Hepatocyte (in vitro differentiated cells): ENCODE data around the gene PHF2. TPM values are rescaled to one million over a fixed set of nuclear protein-coding genes. Genes with fewer than 3 reads are reported as not detected.

ENCODE experiments used
- DNase-seq: peaks from one replicate; pipeline ENCODE4 v3.0.0-alpha.2; 2016; ENCODE audit warnings: low spot score
- H2AFZ ChIP-seq: fragments of 200-600 bp; sonication (generic); 2 replicates; pipeline ENCODE4 v1.6.0; 2016; ENCODE audit warnings: antibody characterized with exemption, mild to moderate bottlenecking
- H3K27ac ChIP-seq: fragments of 200-600 bp; sonication (generic); 2 replicates; pipeline ENCODE4 v1.5.1; 2016; ENCODE audit warnings: mild to moderate bottlenecking
- H3K27me3 ChIP-seq: fragments of 200-600 bp; sonication (generic); 2 replicates; pipeline ENCODE4 v1.6.1; 2016
- H3K36me3 ChIP-seq: fragments of 200-600 bp; sonication (generic); replicated peaks from 2 replicates; pipeline ENCODE4 v1.5.1; 2016; ENCODE audit warnings: low read depth; ENCODE audit not compliant: insufficient read depth
- H3K4me1 ChIP-seq: fragments of 200-600 bp; sonication (generic); 2 replicates; pipeline ENCODE4 v1.5.1; 2016; ENCODE audit warnings: mild to moderate bottlenecking, moderate library complexity; ENCODE audit not compliant: insufficient read depth
- H3K4me2 ChIP-seq: fragments of 200-600 bp; sonication (generic); 2 replicates; pipeline ENCODE4 v1.6.0; 2016
- H3K4me3 ChIP-seq: fragments of 200-600 bp; sonication (generic); 2 replicates; pipeline ENCODE4 v1.5.1; 2016; ENCODE audit warnings: mild to moderate bottlenecking
- H3K79me2 ChIP-seq: fragments of 200-600 bp; sonication (generic); 2 replicates; pipeline ENCODE4 v1.6.0; 2017; ENCODE audit warnings: mild to moderate bottlenecking
- H3K9me2 ChIP-seq: fragments of 200-600 bp; sonication (generic); replicated peaks from 2 replicates; pipeline ENCODE4 v1.6.0; 2017; ENCODE audit warnings: mild to moderate bottlenecking; ENCODE audit not compliant: insufficient read depth
- H3K9me3 ChIP-seq: fragments of 200-600 bp; sonication (generic); 2 replicates; pipeline ENCODE4 v1.5.1; 2016; ENCODE audit warnings: low read depth, mild to moderate bottlenecking
- H4K20me1 ChIP-seq: fragments of 200-600 bp; sonication (generic); 2 replicates; pipeline ENCODE4 v1.6.0; 2016; ENCODE audit warnings: mild to moderate bottlenecking; ENCODE audit not compliant: insufficient read depth, poor library complexity, severe bottlenecking
- CTCF ChIP-seq: fragments of 200-600 bp; sonication (generic); IDR thresholded peaks from 2 replicates; pipeline ENCODE4 v1.5.1; 2016; ENCODE audit warnings: antibody characterized with exemption, mild to moderate bottlenecking; ENCODE audit not compliant: poor library complexity
- EZH2 ChIP-seq: fragments of 200-600 bp; sonication (generic); IDR thresholded peaks from 2 replicates; pipeline ENCODE4 v1.6.1; 2016; ENCODE audit warnings: antibody characterized with exemption, mild to moderate bottlenecking, borderline replicate concordance
- EZH2phosphoT487 ChIP-seq: fragments of 200-600 bp; sonication (generic); IDR thresholded peaks from one replicate; pipeline ENCODE4 v1.6.1; 2018; ENCODE audit warnings: antibody characterized with exemption, mild to moderate bottlenecking, low read depth, moderate library complexity; ENCODE audit not compliant: unreplicated experiment, severe bottlenecking
- WGBS: methylation state at CpG from one replicate; pipeline ENCODE4 v1.1.6; 2016; ENCODE audit warnings: low lambda C conversion rate; ENCODE audit errors: missing lambda C conversion rate; 5-methylcytosine and 5-hydroxymethylcytosine counted together
- polyA plus RNA-seq: library from polyadenylated mRNA; unstranded; fragments of >200 nt; fragmentation: Nextera tagmentation; extraction: Ambion mirVana; gene quantifications from 2 replicates; pipeline ENCODE4 v1.2.1, GENCODE V29; 2016
- total RNA-seq: library from RNA; depleted of rRNA; stranded (reverse); fragments of >200 nt; gene quantifications from 2 replicates; pipeline ENCODE4 v1.2.3, GENCODE V29; 2014

PHF2 gene
- total and polyA plus RNA-seq, 2 experiments from 2014 or later: 10.5 to 19.8 TPM

DNA sequence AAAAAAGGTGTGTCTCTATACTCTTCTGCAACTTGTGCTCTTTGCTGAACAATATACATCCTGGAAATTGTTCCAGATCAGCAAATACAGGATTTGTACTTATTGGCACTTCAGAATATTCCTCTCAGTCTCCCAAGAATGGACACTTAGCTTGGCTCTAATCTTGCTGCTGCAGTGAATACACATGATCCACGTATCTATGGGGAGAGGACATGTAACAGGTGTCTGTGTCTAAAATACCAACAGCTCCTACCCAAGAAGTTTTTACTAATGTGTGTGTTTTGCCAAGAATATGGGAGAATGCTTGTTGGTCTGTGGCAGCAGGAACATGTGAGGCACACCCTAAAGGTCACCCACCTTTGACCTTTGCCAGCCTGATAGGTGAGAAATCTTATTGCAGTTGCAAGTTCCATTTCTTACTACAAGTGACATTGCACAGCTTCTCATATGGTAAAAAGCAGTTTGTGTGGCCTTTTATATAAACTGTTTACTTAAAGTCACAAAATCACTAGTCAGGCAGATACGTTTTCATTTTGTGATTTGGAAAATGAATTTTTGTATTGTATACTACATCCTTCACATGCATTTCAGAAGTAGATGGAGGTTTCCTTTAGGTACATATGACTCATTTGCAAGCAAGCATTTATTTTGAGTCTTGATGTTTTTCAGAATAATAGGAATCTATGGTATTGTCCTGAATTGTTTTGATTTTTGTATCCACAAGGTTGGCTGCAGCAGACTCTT is 35.8 kb downstream of the PHF2 start:
- Histone ChIP-seq H4K20me1 (peaks cover 27% of the 10 kb centered on the region), H3K4me3 (no peak overlapping the region), H3K27ac (no peak overlapping the region), H3K27me3 (no peaks in the 10 kb centered on the region), H3K79me2 (peaks cover 98% of the 10 kb centered on the region), H3K9me3 (peaks cover 16% of the 10 kb centered on the region), H2AFZ (no peak overlapping the region), H3K4me1 (no peaks in the 10 kb centered on the region), H3K4me2 (no peak overlapping the region), H3K9me2 (no peaks in the 10 kb centered on the region), H3K36me3 (no peaks in the 10 kb centered on the region)
- 77% methylated on average over 2 of the region's 2 CpGs for WGBS
- TF ChIP-seq EZH2 (no peak), EZH2phosphoT487 (no peak), CTCF (no peak)
- DNase-seq: no peak

- WGBS: 77% methylated on average over 5 of the region's 5 CpGs
- H3K27ac ChIP-seq: no peak overlapping the region
- TF ChIP-seq EZH2: no peak
- no peak for TF ChIP-seq EZH2phosphoT487
- TF ChIP-seq CTCF: no peak
- no peaks in the 10 kb centered on the region for H3K9me2 ChIP-seq
- H3K4me2 ChIP-seq: no peak overlapping the region
- H2AFZ ChIP-seq: no peak overlapping the region
- H4K20me1 ChIP-seq: peaks cover 28% of the 10 kb centered on the region
- H3K4me3 ChIP-seq: no peak overlapping the region
- no peaks in the 10 kb centered on the region for H3K36me3 ChIP-seq
- H3K9me3 ChIP-seq: peaks cover 16% of the 10 kb centered on the region
- peaks cover 98% of the 10 kb centered on the region for H3K79me2 ChIP-seq
- H3K27me3 ChIP-seq: no peaks in the 10 kb centered on the region
- no peaks in the 10 kb centered on the region for H3K4me1 ChIP-seq
- DNase-seq: no peak
These were observed 36.4 kb downstream of the PHF2 start for GRCh38 chr9:93612796-93613154.

DNA sequence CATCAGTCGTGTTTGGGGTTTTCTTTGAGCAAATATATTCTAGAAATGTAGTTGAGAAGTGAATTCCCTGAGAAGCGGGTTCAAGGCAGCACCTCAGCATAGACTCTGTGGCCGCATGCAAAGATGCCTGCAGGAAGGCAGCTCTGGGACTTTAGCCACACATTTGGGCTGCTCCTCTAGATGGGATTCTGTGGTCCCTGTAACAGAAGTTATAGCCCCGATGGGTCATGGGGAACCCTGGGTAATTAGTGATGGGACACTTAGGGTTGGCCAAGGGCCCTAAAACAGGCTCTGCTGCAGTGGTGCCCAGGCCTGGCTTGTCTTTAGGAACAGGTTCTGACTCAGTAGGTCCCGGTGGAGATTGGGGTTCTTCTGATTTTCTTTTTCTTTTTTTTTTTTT is 36.8 kb downstream of the PHF2 start:
- H4K20me1 ChIP-seq: peaks cover 30% of the 10 kb centered on the region
- no peak overlapping the region for H3K27ac ChIP-seq
- H3K4me3 ChIP-seq: no peak overlapping the region
- H3K9me3 ChIP-seq: peaks cover 16% of the 10 kb centered on the region
- H3K4me1 ChIP-seq: no peaks in the 10 kb centered on the region
- H2AFZ ChIP-seq: no peak overlapping the region
- H3K4me2 ChIP-seq: no peak overlapping the region
- 95% methylated on average over 5 of the region's 5 CpGs for WGBS
- TF ChIP-seq CTCF (no peak), EZH2 (no peak), EZH2phosphoT487 (no peak)
- H3K27me3 ChIP-seq: no peaks in the 10 kb centered on the region
- no peaks in the 10 kb centered on the region for H3K36me3 ChIP-seq
- peaks cover 98% of the 10 kb centered on the region for H3K79me2 ChIP-seq
- no peak for DNase-seq
- H3K9me2 ChIP-seq: no peaks in the 10 kb centered on the region
